ENCODE data around the gene CCL2.

GRCh38 chr17:34206569-34206968 lies 48.5 kb upstream of the CCL2 start:
- TF ChIP-seq REST (IDR thresholded peaks at IDR 0.05; ENCODE audit: insufficient read depth in 1 of 2, low read depth in 2 of 2, low read length in 2 of 2) (no peak), POLR2AphosphoS5 (IDR thresholded peaks at IDR 0.05; ENCODE audit: low read depth, low read length) (no peak), TAF1 (IDR thresholded peaks at IDR 0.05; ENCODE audit: borderline replicate concordance, insufficient read depth, low read length) (no peak), SIN3A (IDR thresholded peaks at IDR 0.05; ENCODE audit: borderline replicate concordance, insufficient read depth, low read length) (no peak), FOXP2 (optimal IDR thresholded peaks at IDR 0.05; ENCODE audit: borderline replicate concordance, extremely low read depth, extremely low read length, insufficient read depth) (no peak)
